ENCODE results near the gene SDK2. TPM values are rescaled to one million over a fixed set of nuclear protein-coding genes. Genes with fewer than 3 reads are reported as not detected.

The SDK2 gene
- total RNA-seq, 2 donors from 2014 or later: 16.5 to 26.3 TPM

- Histone ChIP-seq H3K27me3 (replicated peaks; ENCODE audit: insufficient read depth) (no peaks in the 10 kb centered on the region), H3K4me1 (replicated peaks) (no peaks in the 10 kb centered on the region), H3K27ac (no peak overlapping the region), H3K9me3 (no peaks in the 10 kb centered on the region), H3K36me3 (no peaks in the 10 kb centered on the region), H3K4me3 (no peak overlapping the region)
- intact Hi-C loops (cut with DNase I): no loop called here
- DNase-seq (ENCODE audit: low spot score): no peak
- 91% methylated on average over 3 of the region's 3 CpGs for WGBS
- no peak for TF ChIP-seq POLR2A (IDR thresholded peaks at IDR 0.05)
- no peak for TF ChIP-seq POLR2AphosphoS5 (IDR thresholded peaks at IDR 0.05)
- no peak for TF ChIP-seq CTCF (IDR thresholded peaks at IDR 0.05)
These were observed 42.7 kb upstream of the SDK2 start for GRCh38 chr17:73686961-73687360.

GRCh38 chr17:73686126-73686525 lies 41.9 kb upstream of the SDK2 start:
- no peak for TF ChIP-seq POLR2A (IDR thresholded peaks at IDR 0.05)
- no peak for TF ChIP-seq CTCF (IDR thresholded peaks at IDR 0.05)
- no peak for TF ChIP-seq POLR2AphosphoS5 (IDR thresholded peaks at IDR 0.05)
- DNase-seq (ENCODE audit: low spot score): no peak
- Histone ChIP-seq H3K27ac (no peak overlapping the region), H3K4me3 (no peak overlapping the region), H3K36me3 (no peaks in the 10 kb centered on the region), H3K27me3 (replicated peaks; ENCODE audit: insufficient read depth) (no peaks in the 10 kb centered on the region), H3K9me3 (no peaks in the 10 kb centered on the region), H3K4me1 (replicated peaks) (no peaks in the 10 kb centered on the region)
- intact Hi-C loops (cut with DNase I): no loop called here

DNA sequence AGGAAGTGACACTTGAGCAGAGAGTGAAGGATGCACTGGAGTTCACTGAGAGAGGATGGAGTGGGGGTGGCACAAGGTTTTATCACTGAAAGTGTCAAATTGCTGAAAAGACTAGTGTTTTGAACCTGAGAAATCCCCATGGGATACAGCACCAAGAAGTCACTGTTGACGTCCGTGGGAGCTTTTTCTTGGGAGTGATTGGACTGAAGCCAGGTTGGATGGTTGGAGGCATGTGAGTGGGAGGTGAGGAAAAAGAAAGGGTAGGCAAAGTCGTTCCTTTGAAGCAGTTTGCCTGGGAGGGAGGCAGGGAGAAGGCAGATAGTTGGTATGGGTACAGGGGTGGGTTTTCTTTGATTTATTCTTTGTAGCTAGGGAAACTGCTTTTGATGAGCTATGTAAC lies 39.9 kb upstream of the SDK2 start:
- no peak for DNase-seq (ENCODE audit: low spot score)
- Histone ChIP-seq H3K27ac (no peak overlapping the region), H3K36me3 (no peaks in the 10 kb centered on the region), H3K9me3 (no peaks in the 10 kb centered on the region), H3K4me3 (no peak overlapping the region), H3K27me3 (replicated peaks; ENCODE audit: insufficient read depth) (no peaks in the 10 kb centered on the region), H3K4me1 (replicated peaks) (no peaks in the 10 kb centered on the region)
- intact Hi-C loops (cut with DNase I): no loop called here
- TF ChIP-seq POLR2AphosphoS5 (IDR thresholded peaks at IDR 0.05) (no peak), POLR2A (IDR thresholded peaks at IDR 0.05) (no peak), CTCF (IDR thresholded peaks at IDR 0.05) (no peak)
- WGBS: 27% methylated on average over 3 of the region's 3 CpGs

DNA sequence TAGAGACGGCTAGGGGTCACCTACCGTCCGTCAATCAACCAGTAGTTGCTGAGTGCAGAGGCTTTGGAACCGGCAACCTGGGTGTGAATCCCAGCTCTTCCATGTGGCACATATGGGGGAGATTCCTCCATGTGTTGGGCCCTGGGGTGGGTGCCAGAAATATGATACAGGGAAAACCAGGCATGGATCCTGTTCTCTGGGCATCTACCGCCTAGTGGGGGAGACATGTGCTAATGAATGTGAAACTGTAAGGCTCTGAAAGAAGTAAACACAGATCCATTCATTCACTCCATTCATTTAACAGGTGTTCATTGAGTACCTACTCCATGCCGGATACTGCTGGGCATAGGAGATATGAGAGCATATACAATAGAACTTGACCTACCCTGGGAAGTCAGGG lies 39.5 kb upstream of the SDK2 start:
- Histone ChIP-seq H3K4me1 (replicated peaks) (no peaks in the 10 kb centered on the region), H3K9me3 (no peaks in the 10 kb centered on the region), H3K4me3 (no peak overlapping the region), H3K27me3 (replicated peaks; ENCODE audit: insufficient read depth) (no peaks in the 10 kb centered on the region), H3K27ac (no peak overlapping the region), H3K36me3 (no peaks in the 10 kb centered on the region)
- TF ChIP-seq POLR2A (IDR thresholded peaks at IDR 0.05) (no peak), POLR2AphosphoS5 (IDR thresholded peaks at IDR 0.05) (no peak), CTCF (IDR thresholded peaks at IDR 0.05) (no peak)
- intact Hi-C loops (cut with DNase I): no loop called here
- WGBS: 71% methylated on average over 6 of the region's 6 CpGs
- no peak for DNase-seq (ENCODE audit: low spot score)

DNA sequence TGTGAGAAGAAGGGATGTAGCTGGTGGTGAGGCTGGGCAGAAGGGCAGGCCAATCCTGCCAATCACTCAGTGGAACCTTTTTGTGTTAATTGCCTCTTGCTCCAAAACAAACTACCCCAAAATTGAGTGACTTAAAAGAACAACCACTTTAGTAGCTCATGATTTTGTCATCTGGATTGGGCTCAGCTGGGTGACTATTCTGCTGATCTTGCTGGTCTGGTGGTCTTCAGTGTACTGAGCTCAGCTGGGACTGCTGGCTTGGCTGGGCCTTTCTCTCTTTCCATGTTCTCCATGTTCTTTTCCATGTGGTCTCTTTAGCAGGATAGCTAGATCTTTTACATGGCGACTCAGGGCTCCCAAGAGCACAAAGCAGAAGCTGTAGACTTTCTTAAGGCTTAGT lies 37.7 kb upstream of the SDK2 start:
- Histone ChIP-seq H3K4me3 (no peak overlapping the region), H3K27me3 (replicated peaks; ENCODE audit: insufficient read depth) (no peaks in the 10 kb centered on the region), H3K4me1 (replicated peaks) (no peaks in the 10 kb centered on the region), H3K27ac (no peak overlapping the region), H3K9me3 (no peaks in the 10 kb centered on the region), H3K36me3 (no peaks in the 10 kb centered on the region)
- intact Hi-C loops (cut with DNase I): no loop called here
- DNase-seq (ENCODE audit: low spot score): no peak
- 32% methylated on average over 1 of the region's 1 CpG for WGBS
- no peak for TF ChIP-seq POLR2A (IDR thresholded peaks at IDR 0.05)
- no peak for TF ChIP-seq CTCF (IDR thresholded peaks at IDR 0.05)
- TF ChIP-seq POLR2AphosphoS5 (IDR thresholded peaks at IDR 0.05): no peak

All from prostate gland (tissue), 2 donors.